ENCODE measurements around the gene NR1D2. TPM values are rescaled to one million over a fixed set of nuclear protein-coding genes. Genes with fewer than 3 reads are reported as not detected.
A peak's percentile ranks its signal among the peaks of the same experiment; 100 is the strongest.
"Not testable (repeated sequence)": the region's sequence is repeated elsewhere in the genome, so short reads cannot be mapped to it uniquely, and the experiment has no call there.

Gene NR1D2
- polyA plus RNA-seq, 2 of the 4 experiments (the other 2 are of a cell fraction) = 7.2 to 18.6 TPM

- TF ChIP-seq HMGXB4 (CRISPR knock-in tag; IDR thresholded peaks at IDR 0.05; ENCODE audit: borderline replicate concordance) = no peak
- TF ChIP-seq USF2 (IDR thresholded peaks at IDR 0.05) = no peak
- TF ChIP-seq EHMT2 (IDR thresholded peaks at IDR 0.05; ENCODE audit: low read depth) = no peak
- no peak for TF ChIP-seq RFX5 (IDR thresholded peaks at IDR 0.05)
- TF ChIP-seq CBX8 (IDR thresholded peaks at IDR 0.05) = no peak
- no peak for TF ChIP-seq JUN (IDR thresholded peaks at IDR 0.05)
These were observed 74.5 kb downstream of the NR1D2 start (continued) for GRCh38 chr3:24019585-24019984.

- DNase-seq (ENCODE audit: low read depth in 1 of 2, low spot score in 1 of 2) (no peak), ATAC-seq (no peak), FAIRE-seq (no peak)
- ChIA-PET CTCF (interaction anchor here (0.6 to 1.8 kb wide), 5 partner anchors 8 to 663 kb away, joined by 3 to 6 read pairs (median 3); no protein-coding TSS in a partner anchor), POLR2A (no interaction called here)
- WGBS (ENCODE audit: missing lambda C conversion rate) = 86% methylated on average over 20 of the region's 20 CpGs
- Histone ChIP-seq H3K9me3 (no peaks in the 10 kb centered on the region), H3K4me2 (no peak overlapping the region), H3K4me1 (no peaks in the 10 kb centered on the region), H3K27ac (no peak overlapping the region), H3K4me3 (no peak overlapping the region)
- TF ChIP-seq JUN (IDR thresholded peaks at IDR 0.05) (no peak), FOSB (CRISPR knock-in tag; IDR thresholded peaks at IDR 0.05) (no peak)
These were observed 75.1 kb downstream of the NR1D2 start for GRCh38 chr3:24020036-24020691.

- TF ChIP-seq CBX2 (IDR thresholded peaks at IDR 0.05; ENCODE audit: borderline replicate concordance, low read depth) (no peak), JUNB (IDR thresholded peaks at IDR 0.05) (no peak), HMGXB4 (CRISPR knock-in tag; IDR thresholded peaks at IDR 0.05; ENCODE audit: borderline replicate concordance) (no peak), HEYL (CRISPR knock-in tag; IDR thresholded peaks at IDR 0.05) (no peak), MYC (IDR thresholded peaks at IDR 0.05; ENCODE audit: borderline replicate concordance, low read length) (no peak), ELK1 (IDR thresholded peaks at IDR 0.05; ENCODE audit: low read depth, low read length) (no peak), TFCP2L1 (CRISPR knock-in tag; IDR thresholded peaks at IDR 0.05) (no peak), MAZ (IDR thresholded peaks at IDR 0.05; ENCODE audit: borderline replicate concordance, low read depth, low read length) (no peak)
- no peaks in the 10 kb centered on the region for H3K9me3 ChIP-seq
- FAIRE-seq (no peak), ATAC-seq (no peak), DNase-seq (ENCODE audit: low read depth in 1 of 2, low spot score in 1 of 2) (no peak)
- H3K27ac ChIP-seq = no peak overlapping the region
- H3K4me2 ChIP-seq = no peak overlapping the region
- H3K4me1 ChIP-seq = no peaks in the 10 kb centered on the region
- ChIA-PET POLR2A (no interaction called here), CTCF (interaction anchor here (1.0 kb wide), 1 partner anchor 64 kb away, joined by 3 read pairs; no protein-coding TSS in a partner anchor)
- no peak overlapping the region for H3K4me3 ChIP-seq
- 88% methylated on average over 3 of the region's 3 CpGs for WGBS (ENCODE audit: missing lambda C conversion rate)
These were observed 78.1 kb downstream of the NR1D2 start for GRCh38 chr3:24023197-24023596.

GRCh38 chr3:24025805-24026204 is 80.7 kb downstream of the NR1D2 start:
- 68% methylated on average over 3 of the region's 3 CpGs for WGBS (ENCODE audit: missing lambda C conversion rate)
- Histone ChIP-seq H3K4me1 (no peaks in the 10 kb centered on the region), H3K4me3 (no peak overlapping the region), H3K27ac (no peak overlapping the region), H3K4me2 (no peak overlapping the region), H3K9me3 (peaks cover 4% of the 10 kb centered on the region; the same call in 2 of the 3 replicates)
- no peak for TF ChIP-seq NPAS2 (CRISPR knock-in tag; IDR thresholded peaks at IDR 0.05; ENCODE audit: borderline replicate concordance)
- TF ChIP-seq RAD21 (conservative IDR thresholded peaks at IDR 0.05 in 1 of 2, IDR thresholded peaks at IDR 0.05 in 1 of 2) = no peak
- no peak for TF ChIP-seq CEBPB (IDR thresholded peaks at IDR 0.05)
- no peak for TF ChIP-seq CHD2 (IDR thresholded peaks at IDR 0.05; ENCODE audit: low read length, partially characterized antibody)
- no peak for TF ChIP-seq HMGXB4 (CRISPR knock-in tag; IDR thresholded peaks at IDR 0.05; ENCODE audit: borderline replicate concordance)
- TF ChIP-seq MAFK (IDR thresholded peaks at IDR 0.05; ENCODE audit: partially characterized antibody) = peak; percentile 66
- ChIA-PET CTCF (interaction anchor here (0.6 to 1.1 kb wide), 3 partner anchors 26 to 141 kb away, joined by 3 read pairs; no protein-coding TSS in a partner anchor), POLR2A (no interaction called here)
- DNase-seq (ENCODE audit: low read depth in 1 of 2, low spot score in 1 of 2) (no peak), ATAC-seq (no peak), FAIRE-seq (no peak)

- CTCF ChIA-PET = interaction anchor here (1.0 kb wide), 1 partner anchor 25 kb away, joined by 3 read pairs; no protein-coding TSS in a partner anchor
These were observed 81.6 kb downstream of the NR1D2 start for GRCh38 chr3:24026665-24027064.

More at GRCh38 chr3:24026665-24027064, 81.6 kb downstream of the NR1D2 start:
- H3K27ac ChIP-seq; POLR2A ChIA-PET; FAIRE-seq; H3K4me3 ChIP-seq; H3K4me1 ChIP-seq; H3K4me2 ChIP-seq; DNase-seq (ENCODE audit: low read depth in 1 of 2, low spot score in 1 of 2); H3K9me3 ChIP-seq; ATAC-seq: not testable (repeated sequence)
- 36% methylated on average over 4 of the region's 4 CpGs for WGBS (ENCODE audit: missing lambda C conversion rate)

All from A549 (cell line).